K562 (cell line): ENCODE data around the gene TRAF5.

Source experiments
- ATF3 ChIP-seq, 2 experiments: fragments of 450-650 bp in 1 of 2; sonication (generic) in 1 of 2; formaldehyde crosslinking in 1 of 2; IDR thresholded peaks in 1 of 2; conservative IDR thresholded peaks in 1 of 2; 2 replicates each; pipeline versions ENCODE4 v1.6.1 to v1.8.1; 2016 to 2023; ENCODE audit warnings: mild to moderate bottlenecking in 2 of 2, moderate library complexity in 2 of 2, inconsistent platforms in 1 of 2, missing genetic modification reagents in 1 of 2
- ATF7 ChIP-seq: fragments of 450-650 bp; IDR thresholded peaks from 2 replicates; pipeline ENCODE4 v1.7.1; 2014; ENCODE audit warnings: mild to moderate bottlenecking, moderate library complexity
- CBX5 ChIP-seq: IDR thresholded peaks from 2 replicates; pipeline ENCODE4 v1.6.1; 2014; ENCODE audit warnings: low read depth, borderline replicate concordance
- CTCF ChIP-seq, 3 experiments: IDR thresholded peaks in 2 of 3; conservative IDR thresholded peaks in 1 of 3; 2 replicates each; pipeline ENCODE4 v1.5.1; 2011 to 2012; ENCODE audit warnings: low read length in 3 of 3, mild to moderate bottlenecking in 3 of 3, control low read depth in 2 of 3, improper control_type of control experiment in 1 of 3, inconsistent platforms in 1 of 3, low read depth in 1 of 3, mixed read lengths in 1 of 3, moderate library complexity in 1 of 3; ENCODE audit not compliant: insufficient read depth in 2 of 3
- EGR1 ChIP-seq: fragments of 450-650 bp; conservative IDR thresholded peaks from 2 replicates; pipeline ENCODE4 v1.6.1; 2017; ENCODE audit warnings: mild to moderate bottlenecking
- ELF4 ChIP-seq: fragments of 450-650 bp; formaldehyde crosslinking; IDR thresholded peaks from 2 replicates; pipeline ENCODE4 v1.4.0; 2022; ENCODE audit warnings: missing genetic modification characterization
- HDGF ChIP-seq: fragments of 450-650 bp; IDR thresholded peaks from 2 replicates; pipeline ENCODE4 v1.6.1; 2016
- RBM22 ChIP-seq: fragments of 200-400 bp; formaldehyde crosslinking; IDR thresholded peaks from 2 replicates; pipeline ENCODE4 v1.6.1; 2018; ENCODE audit warnings: low read length, low read depth; ENCODE audit not compliant: poor library complexity, severe bottlenecking
- TFE3 ChIP-seq: fragments of 450-650 bp; formaldehyde crosslinking; IDR thresholded peaks from 2 replicates; pipeline ENCODE4 v1.4.0; 2020; ENCODE audit warnings: mild to moderate bottlenecking, mixed read lengths
- ZFP36 ChIP-seq: fragments of 150-350 bp; IDR thresholded peaks from 2 replicates; pipeline ENCODE4 v1.6.1; 2018; ENCODE audit warnings: low read length, low read depth; ENCODE audit not compliant: partially characterized antibody
- ZNF146 ChIP-seq: IDR thresholded peaks from one replicate; pipeline ENCODE4 v1.6.1; 2018; ENCODE audit warnings: missing compliant biosample characterization; ENCODE audit not compliant: unreplicated experiment
- TF ChIP-seq, protein P1 (sequence below): fragments of 450-650 bp; IDR thresholded peaks from 2 replicates; pipeline ENCODE4 v1.6.1; 2017; ENCODE audit warnings: mild to moderate bottlenecking, moderate library complexity

DNA sequence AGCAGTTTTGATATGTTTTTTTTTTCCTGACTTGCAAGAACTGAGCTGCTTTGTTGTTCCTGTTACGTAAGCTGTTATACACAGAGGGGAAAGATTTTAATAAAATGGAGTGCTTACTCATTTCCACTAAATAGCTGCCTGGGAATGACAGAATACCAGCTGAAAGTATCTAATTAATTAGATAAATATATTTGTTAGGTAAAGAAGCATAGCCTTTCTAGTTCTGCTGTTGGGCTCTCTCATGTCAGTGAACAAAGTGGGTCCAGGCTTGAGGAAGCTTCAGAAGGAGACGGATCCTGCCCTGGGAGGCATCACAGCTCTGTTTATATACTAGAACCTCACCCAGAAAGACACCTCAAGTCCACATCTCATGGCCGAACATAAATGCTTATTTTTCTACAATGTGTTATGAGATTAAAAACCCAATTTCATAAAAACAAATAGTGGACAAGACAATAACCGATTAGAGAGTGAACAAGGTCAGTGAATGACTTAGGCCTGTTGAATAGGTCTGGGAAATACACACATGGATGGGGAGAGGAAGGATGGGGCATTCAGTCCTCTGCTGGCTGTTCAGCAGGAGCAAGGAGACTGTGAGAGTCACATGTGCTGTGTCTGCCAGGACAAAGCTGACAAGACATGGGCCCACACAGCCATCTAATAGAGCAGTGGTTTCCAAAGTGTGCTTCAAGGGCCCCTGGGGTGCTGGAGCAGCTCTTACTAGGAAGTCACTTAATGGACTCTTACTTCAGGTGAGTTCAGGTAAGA, 20.6 kb downstream of the TRAF5 start:
- TF ChIP-seq ATF3 (IDR thresholded peaks at IDR 0.05) (no peak), ATF3 (CRISPR knock-in tag; conservative IDR thresholded peaks at IDR 0.05) (no peak), ELF4 (CRISPR knock-in tag) (no peak), ATF7 (no peak), ZFP36 (no peak), HDGF (no peak), CBX5 (no peak), CTCF (IDR thresholded peaks at IDR 0.05 in 2 of 3, conservative IDR thresholded peaks at IDR 0.05 in 1 of 3; ENCODE audit: insufficient read depth in 2 of 3, low read depth in 1 of 3, low read length in 3 of 3) (no peak), RBM22 (no peak), TFE3 (CRISPR knock-in tag) (no peak), EGR1 (no peak), ZNF146 (CRISPR knock-in tag) (no peak)
- TF ChIP-seq, protein P1, sequence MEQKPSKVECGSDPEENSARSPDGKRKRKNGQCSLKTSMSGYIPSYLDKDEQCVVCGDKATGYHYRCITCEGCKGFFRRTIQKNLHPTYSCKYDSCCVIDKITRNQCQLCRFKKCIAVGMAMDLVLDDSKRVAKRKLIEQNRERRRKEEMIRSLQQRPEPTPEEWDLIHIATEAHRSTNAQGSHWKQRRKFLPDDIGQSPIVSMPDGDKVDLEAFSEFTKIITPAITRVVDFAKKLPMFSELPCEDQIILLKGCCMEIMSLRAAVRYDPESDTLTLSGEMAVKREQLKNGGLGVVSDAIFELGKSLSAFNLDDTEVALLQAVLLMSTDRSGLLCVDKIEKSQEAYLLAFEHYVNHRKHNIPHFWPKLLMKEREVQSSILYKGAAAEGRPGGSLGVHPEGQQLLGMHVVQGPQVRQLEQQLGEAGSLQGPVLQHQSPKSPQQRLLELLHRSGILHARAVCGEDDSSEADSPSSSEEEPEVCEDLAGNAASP, result no peak
